GM10248 (cell line): ENCODE data around the gene ATF7.

ENCODE experiments used
- CTCF ChIA-PET: fragments of 300-600 bp; sonication (Branson Sonifier 250); formaldehyde crosslinking; extraction: SDS; loops from one replicate; lab custom pipeline; 2021; ENCODE audit warnings: antibody characterized with exemption; lab: Yijun Ruan, JAX
- POLR2A ChIA-PET: fragments of 350-650 bp; sonication (Branson Sonifier 250); formaldehyde crosslinking; extraction: SDS; loops from one replicate; lab custom pipeline; 2020; ENCODE audit warnings: antibody characterized with exemption; lab: Yijun Ruan, JAX
- DNase-seq: peaks from one replicate; pipeline ENCODE4 v3.0.0; 2012; ENCODE audit errors: extremely low spot score
- CTCF ChIP-seq: IDR thresholded peaks from 2 replicates; pipeline ENCODE4 v1.5.1; 2012; ENCODE audit warnings: mild to moderate bottlenecking, low read depth; ENCODE audit errors: extremely low read depth, missing control alignments, control extremely low read depth

ATF7 gene

DNA sequence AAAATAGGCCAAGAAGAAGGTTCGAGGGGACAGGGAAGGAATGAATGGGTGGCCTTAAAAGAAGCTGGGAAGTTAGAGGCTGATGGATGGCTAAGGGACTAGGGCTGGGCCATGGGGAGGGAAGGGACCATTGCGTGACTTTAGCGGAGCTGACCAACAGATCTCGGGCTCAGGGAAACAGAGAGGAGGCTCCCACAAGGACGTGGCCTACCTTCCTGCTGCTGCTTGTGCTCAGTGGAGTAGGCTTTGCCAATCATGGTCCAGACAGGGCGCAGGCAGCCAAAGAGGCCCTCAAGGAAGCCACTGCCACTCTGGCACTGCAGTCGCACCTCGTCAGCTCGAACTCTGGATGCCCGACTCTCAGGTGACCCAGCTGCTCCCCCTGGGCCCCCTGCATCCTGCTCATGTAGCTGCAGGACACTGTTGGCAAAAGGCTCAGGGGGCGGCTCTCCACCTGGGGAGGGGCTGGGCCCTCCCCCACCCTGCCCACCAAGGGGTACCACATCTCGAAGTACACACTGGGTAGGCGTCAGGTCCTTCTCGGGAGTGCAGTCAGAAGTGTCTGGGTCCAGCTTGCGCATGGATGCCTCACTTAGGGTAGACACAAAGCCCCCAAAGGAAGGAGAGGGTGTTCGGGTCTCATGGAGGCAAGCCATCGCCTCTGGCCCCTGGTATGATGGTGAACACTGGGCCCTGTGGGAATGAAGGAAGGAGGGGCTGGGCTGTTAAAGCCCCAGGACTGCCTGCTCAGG lies 139.3 kb downstream of the ATF7 start:
- no peak for TF ChIP-seq CTCF
- ChIA-PET CTCF (interaction anchor here (0.9 to 1.0 kb wide), 2 partner anchors 10 to 165 kb away, joined by 3 read pairs; no protein-coding TSS in a partner anchor), POLR2A (interaction anchor here (1.0 kb wide), 1 partner anchor 15 kb away, joined by 6 read pairs; no protein-coding TSS in a partner anchor)
- no peak for DNase-seq

- CTCF ChIA-PET, result interaction anchor here (0.9 to 1.0 kb wide), 2 partner anchors 9 to 164 kb away, joined by 3 read pairs; no protein-coding TSS in a partner anchor
- DNase-seq, result no peak
- no peak for TF ChIP-seq CTCF
- POLR2A ChIA-PET, result interaction anchor here (1.0 kb wide), 2 partner anchors 14 kb away, joined by 3 to 6 read pairs; partner anchors contain the start of gene TARBP2
These were observed 140.0 kb downstream of the ATF7 start for GRCh38 chr12:53485955-53486735.

DNA sequence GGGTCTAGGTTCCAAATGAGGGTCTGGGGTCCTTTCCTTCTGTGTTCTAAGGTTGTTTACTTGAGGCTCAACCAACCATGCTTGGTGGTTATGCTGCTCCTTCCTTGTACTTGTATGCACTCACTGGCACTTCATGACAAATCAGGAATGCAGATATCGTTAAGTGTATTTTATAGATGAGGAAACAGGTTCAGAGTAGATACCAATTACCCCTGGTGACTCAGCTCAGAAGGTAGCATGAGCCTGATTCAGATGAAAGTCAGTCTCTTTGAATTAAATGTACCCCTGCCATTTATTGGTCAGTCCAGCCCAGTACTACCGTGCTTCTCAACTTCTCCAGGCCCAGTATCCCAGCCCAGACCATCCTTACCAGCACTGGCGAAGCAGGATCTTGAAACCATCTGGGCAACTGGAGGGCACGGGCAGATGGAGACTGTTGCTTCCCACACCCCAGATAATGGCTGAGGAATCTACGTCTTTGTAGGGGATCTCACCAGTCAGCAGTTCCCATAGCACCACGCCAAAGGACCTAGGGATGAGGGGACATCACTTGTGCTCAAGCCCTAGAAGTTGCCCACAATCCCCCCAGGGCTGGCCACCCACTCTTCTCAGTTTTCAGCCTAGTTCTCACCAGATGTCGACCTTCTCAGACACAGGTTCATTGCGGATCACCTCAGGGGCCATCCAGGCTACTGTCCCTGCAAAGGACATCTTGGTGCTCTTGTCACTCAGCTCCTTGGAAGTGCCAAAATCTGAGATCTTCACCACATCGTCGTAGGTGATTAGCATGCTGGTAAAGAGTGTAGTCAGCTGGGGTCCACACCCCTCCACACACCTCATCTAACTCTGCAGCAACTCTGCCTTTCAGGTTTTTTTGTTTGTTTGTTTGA lies 141.3 kb downstream of the ATF7 start:
- TF ChIP-seq CTCF, result no peak
- CTCF ChIA-PET, result no interaction called here
- POLR2A ChIA-PET, result no interaction called here
- DNase-seq, result no peak

GRCh38 chr12:53483979-53484377 lies 142.2 kb downstream of the ATF7 start:
- CTCF ChIA-PET, result interaction anchor here (1.3 to 3.0 kb wide), 4 partner anchors 11 to 132 kb away, joined by 4 to 20 read pairs (median 10); no protein-coding TSS in a partner anchor
- POLR2A ChIA-PET, result interaction anchor here (0.9 kb wide), 1 partner anchor 10 kb away, joined by 3 read pairs; no protein-coding TSS in a partner anchor
- DNase-seq, result no peak
- TF ChIP-seq CTCF, result no peak

DNA sequence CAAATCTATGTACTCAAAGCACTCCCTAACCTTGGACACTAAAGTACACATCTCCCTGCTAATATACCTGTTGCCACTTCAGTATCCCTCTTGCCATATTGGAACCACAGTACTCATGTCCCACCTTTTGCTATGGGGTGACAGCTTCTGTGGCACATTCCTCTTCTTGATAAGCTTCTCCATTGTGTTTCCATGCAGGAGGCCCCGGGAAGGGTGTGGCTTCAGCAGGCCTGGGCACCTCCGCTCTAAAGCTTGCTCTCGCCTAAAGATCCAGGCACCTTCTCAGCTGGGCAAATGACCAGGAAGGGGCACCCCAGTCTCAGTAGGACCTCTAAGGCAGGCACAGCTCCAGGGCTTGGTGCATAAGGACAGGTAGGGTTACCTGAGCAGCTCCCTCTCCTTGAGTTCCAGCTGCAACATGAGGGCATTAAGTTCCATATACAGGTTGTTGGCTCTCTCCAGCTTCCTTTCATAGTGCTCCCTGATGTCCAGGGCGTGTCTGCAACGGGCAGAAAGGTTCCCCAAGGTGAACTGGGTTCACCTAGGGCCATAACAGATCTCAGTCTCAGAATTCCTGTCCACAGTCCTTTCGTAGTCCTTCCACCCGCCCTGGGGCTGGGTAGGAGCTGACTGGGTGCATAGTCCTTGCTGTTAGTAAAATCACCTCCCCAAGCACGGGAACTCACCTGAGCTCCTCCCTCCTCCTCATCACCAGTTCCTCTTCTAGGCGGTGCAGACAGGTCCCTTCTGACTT lies 142.8 kb downstream of the ATF7 start:
- ChIA-PET POLR2A (interaction anchor here (0.9 to 1.0 kb wide), 2 partner anchors 10 to 19 kb away, joined by 3 read pairs; no protein-coding TSS in a partner anchor), CTCF (interaction anchor here (1.3 to 3.0 kb wide), 6 partner anchors 11 to 131 kb away, joined by 4 to 20 read pairs (median 8); partner anchors contain the start of gene TARBP2)
- no peak for DNase-seq
- no peak for TF ChIP-seq CTCF
